CD4-positive, alpha-beta T cell treated with Interleukin-15 for 4 hours (primary cell): ENCODE measurements around the gene KRTAP12-3.
"Not testable (repeated sequence)": the region's sequence is repeated elsewhere in the genome, so short reads cannot be mapped to it uniquely, and the experiment has no call there.

ENCODE experiments used
- DNase-seq: peaks from one replicate; pipeline ENCODE4 v3.0.0-alpha.2; 2020; ENCODE audit warnings: low spot score

The KRTAP12-3 gene

GRCh38 chr21:44650973-44651675, 6.6 kb upstream of the KRTAP12-3 start:
- DNase-seq: no peak

- DNase-seq: no peak
Measured at GRCh38 chr21:44653123-44653522, 4.6 kb upstream of the KRTAP12-3 start.

GRCh38 chr21:44653656-44654575, 3.8 kb upstream of the KRTAP12-3 start:
- peak; percentile 45 for DNase-seq

GRCh38 chr21:44654576-44655175, 3.1 kb upstream of the KRTAP12-3 start, which contains the start of gene KRTAP12-4:
KRTAP12-4 (minus strand) TSS chr21:44654659; CDS start chr21:44654614, 45 bp downstream.
- no peak for DNase-seq

GRCh38 chr21:44656868-44657267, 864 bp upstream of the KRTAP12-3 start:
- DNase-seq: no peak

- DNase-seq: no peak
Measured at GRCh38 chr21:44658541-44658910, 794 bp downstream of the KRTAP12-3 start.

- peak; percentile 18 for DNase-seq
Measured at GRCh38 chr21:44658913-44659595, 1.3 kb downstream of the KRTAP12-3 start.

- not testable (repeated sequence) for DNase-seq
Measured at GRCh38 chr21:44661567-44661966, 3.8 kb downstream of the KRTAP12-3 start.

GRCh38 chr21:44664691-44665090, 7.0 kb downstream of the KRTAP12-3 start:
- no peak for DNase-seq

- no peak for DNase-seq
Measured at GRCh38 chr21:44666401-44667320, 8.9 kb downstream of the KRTAP12-3 start, which contains the start of gene KRTAP12-2. KRTAP12-2 (minus strand) TSS chr21:44666927; CDS start chr21:44666886, 41 bp downstream.

- DNase-seq: no peak
Measured at GRCh38 chr21:44667612-44668011, 9.9 kb downstream of the KRTAP12-3 start.

- DNase-seq: no peak
Measured at GRCh38 chr21:44670642-44671432, 13.1 kb downstream of the KRTAP12-3 start.

GRCh38 chr21:44671911-44672310, 14.2 kb downstream of the KRTAP12-3 start:
- no peak for DNase-seq

- DNase-seq: no peak
Measured at GRCh38 chr21:44677881-44678280, 20.1 kb downstream of the KRTAP12-3 start.

GRCh38 chr21:44681152-44681551, 23.4 kb downstream of the KRTAP12-3 start:
- no peak for DNase-seq

- DNase-seq: no peak
Measured at GRCh38 chr21:44681861-44682579, 24.3 kb downstream of the KRTAP12-3 start, which contains the start of gene KRTAP12-1. KRTAP12-1 (minus strand) TSS chr21:44682163; CDS start chr21:44682123, 40 bp downstream.

GRCh38 chr21:44682580-44683151, 24.9 kb downstream of the KRTAP12-3 start:
- no peak for DNase-seq

GRCh38 chr21:44684077-44684476, 26.3 kb downstream of the KRTAP12-3 start:
- no peak for DNase-seq

- DNase-seq: no peak
Measured at GRCh38 chr21:44684483-44684882, 26.8 kb downstream of the KRTAP12-3 start.
